Activated CD4-positive, alpha-beta T cell treated with anti-CD3 and anti-CD28 coated beads, Interleukin-2, amount 50 U/mL, for 24 hours (primary cell): ENCODE data around the gene CNNM2.
A peak's percentile ranks its signal among the peaks of the same experiment; 100 is the strongest.

Experiments
- DNase-seq, 2 donors: peaks; one replicate each; pipeline ENCODE4 v3.0.0-alpha.2; 2020; ENCODE audit warnings: low read depth in 1 of 2, low spot score in 1 of 2

The CNNM2 gene

DNA sequence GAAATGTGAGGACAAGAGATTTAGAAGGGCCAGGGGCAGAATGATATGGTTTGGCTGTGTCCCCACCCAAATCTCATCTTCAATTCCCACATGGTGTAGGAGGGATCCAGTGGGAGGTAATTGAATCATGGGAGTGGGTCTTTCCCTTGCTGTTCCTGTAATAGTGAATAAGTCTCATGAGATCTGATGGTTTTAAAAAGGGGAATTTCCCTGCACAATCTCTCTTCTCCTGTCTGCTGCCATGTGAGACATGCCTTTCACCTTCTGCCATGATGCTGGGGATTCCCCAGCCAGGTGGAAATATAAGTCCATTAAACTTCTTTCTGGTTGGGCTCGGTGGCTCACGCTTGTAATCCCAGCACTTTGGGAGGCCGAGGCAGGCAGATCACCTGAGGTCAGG, 217.1 kb downstream of the CNNM2 start:
- peak in 1 of 2 donors; percentile 6 for DNase-seq

GRCh38 chr10:103139803-103140202, 221.7 kb downstream of the CNNM2 start:
- no peak for DNase-seq
